ENCODE results near the gene PSMD13. TPM values are rescaled to one million over a fixed set of nuclear protein-coding genes. Genes with fewer than 3 reads are reported as not detected.

PSMD13 gene
- total RNA-seq, 5 donors from 2014 or later (not counting 1 experiment from before 2014, with no cell fraction given): 74.0 to 115 (median 108) TPM

DNA sequence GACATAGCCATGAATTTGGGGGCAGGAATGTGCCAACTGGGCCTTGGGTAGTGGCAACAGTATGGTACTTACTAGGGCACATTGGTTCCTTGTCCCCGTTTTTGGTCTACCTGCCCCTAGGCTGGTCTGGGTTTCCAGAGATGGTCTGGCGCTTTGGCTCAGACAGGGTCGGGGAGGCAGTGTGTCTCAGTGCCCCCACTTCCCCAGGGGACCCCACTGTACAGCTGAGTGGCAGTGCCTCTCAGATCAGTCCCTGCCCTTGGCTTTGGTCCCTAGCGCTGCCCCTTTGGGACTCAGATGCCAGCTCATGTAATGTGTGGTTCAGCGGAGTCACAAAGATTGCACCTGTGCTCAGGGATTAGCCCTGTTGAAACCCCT lies 26.0 kb upstream of the PSMD13 start:
- peaks cover 12 to 45% of the 10 kb centered on the region in 2 experiments for H3K4me1 ChIP-seq (ENCODE audit: control insufficient read depth in 1 of 2, extremely low read depth in 1 of 2, insufficient read depth in 2 of 2, low read length in 2 of 2)
- H3K27ac ChIP-seq (ENCODE audit: low read length): no peak overlapping the region
- POLR2A ChIA-PET: no interaction called here
- H3K9me3 Mint-ChIP-seq: no peaks in the 10 kb centered on the region
- H3K36me3 Mint-ChIP-seq: peaks cover 27% of the 10 kb centered on the region
- no peak overlapping the region for H3K4me3 ChIP-seq (ENCODE audit: control insufficient read depth in 1 of 2, extremely low read depth in 1 of 2, low read length in 1 of 2)
- no peaks in the 10 kb centered on the region for H3K9me3 ChIP-seq
- ATAC-seq (replicated peaks in 1 of 4) (no peak), DNase-seq (no peak)
- H3K4me1 Mint-ChIP-seq: peaks cover 23 to 37% (median 30%) of the 10 kb centered on the region in 3 donors
- CTCF ChIA-PET: no interaction called here
- H3K36me3 ChIP-seq (ENCODE audit: control insufficient read depth in 2 of 2, extremely low read depth in 1 of 2, insufficient read depth in 1 of 2, low read length in 1 of 2): peaks cover 19 to 60% of the 10 kb centered on the region in 2 donors
- H3K27me3 ChIP-seq (replicated peaks in 1 of 2; ENCODE audit: control insufficient read depth in 2 of 2, extremely low read depth in 1 of 2, insufficient read depth in 2 of 2, low read length in 1 of 2): no peaks in the 10 kb centered on the region
- H3K4me3 Mint-ChIP-seq: peak overlapping the region in 2 of 3 donors; percentile 85 to 99
- H3K27ac Mint-ChIP-seq: peak overlapping the region in 1 of 2 donors; percentile 61
- no peaks in the 10 kb centered on the region for H3K27me3 Mint-ChIP-seq
- 96% methylated on average over 4 of the region's 5 CpGs for WGBS (ENCODE audit: insufficient coverage)

DNA sequence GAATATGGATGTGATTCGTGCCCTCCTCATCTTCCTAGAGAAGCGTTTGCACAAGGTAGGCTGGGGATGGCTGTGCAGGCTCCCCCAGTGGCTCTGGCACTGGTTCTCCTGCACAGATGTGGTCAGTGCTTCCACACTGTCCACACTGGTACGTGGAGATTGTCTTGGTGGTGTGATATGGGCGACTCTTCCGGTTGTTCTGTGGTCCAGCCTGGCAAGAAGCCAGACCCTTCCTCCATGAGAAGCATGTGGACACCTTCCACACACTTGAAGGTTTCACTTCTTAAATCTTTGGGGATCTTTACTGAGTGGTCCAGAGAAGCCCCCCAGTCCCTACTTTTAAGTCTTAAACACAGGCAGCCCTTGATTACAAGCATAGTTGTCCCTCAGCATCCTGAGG lies 25.5 kb upstream of the PSMD13 start:
- H3K4me1 Mint-ChIP-seq: peaks cover 18 to 32% (median 25%) of the 10 kb centered on the region in 3 donors
- no peak for ATAC-seq (replicated peaks in 1 of 4)
- H3K36me3 Mint-ChIP-seq: peaks cover 27% of the 10 kb centered on the region
- no peak for DNase-seq
- WGBS (ENCODE audit: insufficient coverage): 93% methylated on average over 4 of the region's 5 CpGs
- peak overlapping the region; percentile 6 to 85 (median 41) for H3K4me3 Mint-ChIP-seq
- Histone ChIP-seq H3K27me3 (replicated peaks in 1 of 2; ENCODE audit: control insufficient read depth in 2 of 2, extremely low read depth in 1 of 2, insufficient read depth in 2 of 2, low read length in 1 of 2) (no peaks in the 10 kb centered on the region), H3K9me3 (no peaks in the 10 kb centered on the region), H3K4me1 (ENCODE audit: control insufficient read depth in 1 of 2, extremely low read depth in 1 of 2, insufficient read depth in 2 of 2, low read length in 2 of 2) (peaks cover 8 to 40% of the 10 kb centered on the region in 2 experiments), H3K36me3 (ENCODE audit: control insufficient read depth in 2 of 2, extremely low read depth in 1 of 2, insufficient read depth in 1 of 2, low read length in 1 of 2) (peaks cover 19 to 64% of the 10 kb centered on the region in 2 donors), H3K4me3 (ENCODE audit: control insufficient read depth in 1 of 2, extremely low read depth in 1 of 2, low read length in 1 of 2) (no peak overlapping the region), H3K27ac (ENCODE audit: low read length) (no peak overlapping the region)
- ChIA-PET CTCF (no interaction called here), POLR2A (no interaction called here)
- H3K27me3 Mint-ChIP-seq: no peaks in the 10 kb centered on the region
- peak overlapping the region in 1 of 2 donors; percentile 61 for H3K27ac Mint-ChIP-seq
- no peaks in the 10 kb centered on the region for H3K9me3 Mint-ChIP-seq

DNA sequence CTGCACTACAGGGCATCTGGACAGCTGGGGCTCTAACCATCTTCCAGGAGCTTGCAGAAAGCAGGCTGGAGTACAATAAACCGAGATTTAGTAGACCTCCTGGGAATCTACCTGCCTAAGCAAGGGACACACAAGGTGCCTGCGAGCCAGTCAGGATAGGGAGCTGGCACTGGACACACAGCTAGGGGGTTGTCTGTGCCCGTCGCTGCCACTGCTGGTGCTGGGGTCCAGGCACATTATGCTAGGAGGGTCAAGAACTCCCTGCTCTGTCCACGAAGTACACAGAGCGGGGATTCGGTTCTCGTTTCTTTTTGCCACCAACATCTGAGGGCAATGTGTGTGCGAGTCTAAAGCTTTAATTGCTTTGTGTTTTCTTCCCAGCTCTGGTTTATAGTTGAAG lies 25.0 kb upstream of the PSMD13 start:
- Histone ChIP-seq H3K4me1 (ENCODE audit: control insufficient read depth in 1 of 2, extremely low read depth in 1 of 2, insufficient read depth in 2 of 2, low read length in 2 of 2) (peaks cover 7 to 35% of the 10 kb centered on the region in 2 experiments), H3K4me3 (ENCODE audit: control insufficient read depth in 1 of 2, extremely low read depth in 1 of 2, low read length in 1 of 2) (no peak overlapping the region), H3K27me3 (replicated peaks in 1 of 2; ENCODE audit: control insufficient read depth in 2 of 2, extremely low read depth in 1 of 2, insufficient read depth in 2 of 2, low read length in 1 of 2) (no peaks in the 10 kb centered on the region), H3K27ac (ENCODE audit: low read length) (no peak overlapping the region), H3K9me3 (no peaks in the 10 kb centered on the region), H3K36me3 (ENCODE audit: control insufficient read depth in 2 of 2, extremely low read depth in 1 of 2, insufficient read depth in 1 of 2, low read length in 1 of 2) (peaks cover 19 to 67% of the 10 kb centered on the region in 2 donors)
- POLR2A ChIA-PET: no interaction called here
- 96% methylated on average over 4 of the region's 9 CpGs for WGBS (ENCODE audit: insufficient coverage)
- Mint-ChIP-seq H3K27me3 (no peaks in the 10 kb centered on the region), H3K36me3 (peaks cover 27% of the 10 kb centered on the region), H3K27ac (peak overlapping the region in 1 of 2 donors; percentile 61), H3K4me1 (peaks cover 14 to 32% (median 24%) of the 10 kb centered on the region in 3 donors), H3K4me3 (peak overlapping the region in 2 of 3 donors; percentile 41 to 85), H3K9me3 (no peaks in the 10 kb centered on the region)
- DNase-seq (no peak), ATAC-seq (replicated peaks in 1 of 4) (no peak)
- CTCF ChIA-PET: no interaction called here

DNA sequence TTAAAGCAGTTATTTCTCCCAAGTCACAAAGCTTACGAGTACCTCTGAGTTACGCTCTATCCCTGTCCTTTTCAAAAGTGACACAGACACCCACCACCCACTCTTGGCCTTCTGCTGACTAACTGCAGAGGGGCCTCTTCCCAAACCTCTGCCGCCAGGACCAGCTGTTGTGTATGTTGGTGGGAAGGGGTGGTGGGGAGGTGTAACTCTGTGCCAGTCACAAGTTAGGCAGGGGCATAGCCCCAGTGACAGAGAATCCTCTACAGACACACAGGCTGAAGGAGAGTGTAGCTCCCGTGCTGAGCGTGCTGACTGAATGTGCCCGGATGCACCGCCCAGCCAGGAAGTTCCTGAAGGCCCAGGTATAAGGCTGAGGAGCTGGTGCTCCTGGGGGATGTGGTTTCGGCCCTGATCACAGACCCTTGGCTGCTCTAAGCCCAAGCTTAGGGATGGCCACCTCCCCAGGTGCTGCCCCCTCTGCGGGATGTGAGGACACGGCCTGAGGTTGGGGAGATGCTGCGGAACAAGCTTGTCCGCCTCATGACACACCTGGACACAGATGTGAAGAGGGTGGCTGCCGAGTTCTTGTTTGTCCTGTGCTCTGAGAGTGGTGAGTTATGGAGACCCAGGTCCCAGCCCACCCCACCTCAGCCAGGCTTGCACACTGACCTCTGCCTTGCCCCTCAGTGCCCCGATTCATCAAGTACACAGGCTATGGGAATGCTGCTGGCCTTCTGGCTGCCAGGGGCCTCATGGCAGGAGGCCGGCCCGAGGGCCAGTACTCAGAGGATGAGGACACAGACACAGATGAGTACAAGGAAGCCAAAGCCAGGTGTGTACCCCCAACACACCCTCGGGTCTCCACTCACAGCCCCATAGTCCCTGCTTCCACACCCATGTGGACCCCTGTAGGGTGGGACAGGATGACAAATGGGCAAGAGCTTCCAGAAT lies 24.4 kb upstream of the PSMD13 start:
- Histone ChIP-seq H3K36me3 (ENCODE audit: control insufficient read depth in 2 of 2, extremely low read depth in 1 of 2, insufficient read depth in 1 of 2, low read length in 1 of 2) (peaks cover 19 to 67% of the 10 kb centered on the region in 2 donors), H3K4me3 (ENCODE audit: control insufficient read depth in 1 of 2, extremely low read depth in 1 of 2, low read length in 1 of 2) (no peak overlapping the region), H3K9me3 (no peaks in the 10 kb centered on the region), H3K4me1 (ENCODE audit: control insufficient read depth in 1 of 2, extremely low read depth in 1 of 2, insufficient read depth in 2 of 2, low read length in 2 of 2) (peaks cover 7 to 34% of the 10 kb centered on the region in 2 experiments), H3K27me3 (replicated peaks in 1 of 2; ENCODE audit: control insufficient read depth in 2 of 2, extremely low read depth in 1 of 2, insufficient read depth in 2 of 2, low read length in 1 of 2) (no peaks in the 10 kb centered on the region), H3K27ac (ENCODE audit: low read length) (no peak overlapping the region)
- ChIA-PET POLR2A (no interaction called here), CTCF (no interaction called here)
- no peak overlapping the region for H3K4me3 Mint-ChIP-seq
- H3K27me3 Mint-ChIP-seq: no peaks in the 10 kb centered on the region
- ATAC-seq (replicated peaks in 1 of 4) (no peak), DNase-seq (no peak)
- 100% methylated on average over 6 of the region's 17 CpGs for WGBS (ENCODE audit: insufficient coverage)
- H3K9me3 Mint-ChIP-seq: no peaks in the 10 kb centered on the region
- H3K36me3 Mint-ChIP-seq: peaks cover 27% of the 10 kb centered on the region
- peaks cover 14 to 30% (median 24%) of the 10 kb centered on the region in 3 donors for H3K4me1 Mint-ChIP-seq
- peak overlapping the region in 1 of 2 donors; percentile 31 for H3K27ac Mint-ChIP-seq

DNA sequence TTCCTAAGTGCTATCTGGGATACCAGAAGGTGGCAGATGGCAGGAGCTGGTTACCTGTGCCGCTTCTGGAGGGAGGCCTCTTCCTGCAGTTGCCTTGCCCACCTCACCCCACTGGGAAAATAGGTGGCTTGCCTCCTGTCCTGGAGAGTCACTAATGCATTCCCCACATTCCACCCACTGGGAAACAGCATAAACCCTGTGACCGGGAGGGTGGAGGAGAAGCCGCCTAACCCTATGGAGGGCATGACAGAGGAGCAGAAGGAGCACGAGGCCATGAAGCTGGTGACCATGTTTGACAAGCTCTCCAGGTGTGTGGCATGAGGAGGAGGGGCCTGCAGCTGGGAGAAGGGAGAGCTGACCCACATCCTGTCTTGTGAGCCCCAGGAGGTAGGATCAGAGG lies 23.7 kb upstream of the PSMD13 start:
- peaks cover 14 to 31% (median 21%) of the 10 kb centered on the region in 3 donors for H3K4me1 Mint-ChIP-seq
- 57% methylated on average over 1 of the region's 4 CpGs for WGBS (ENCODE audit: insufficient coverage)
- CTCF ChIA-PET: no interaction called here
- no peaks in the 10 kb centered on the region for H3K9me3 ChIP-seq
- POLR2A ChIA-PET: no interaction called here
- peaks cover 19 to 67% of the 10 kb centered on the region in 2 donors for H3K36me3 ChIP-seq (ENCODE audit: control insufficient read depth in 2 of 2, extremely low read depth in 1 of 2, insufficient read depth in 1 of 2, low read length in 1 of 2)
- no peaks in the 10 kb centered on the region for H3K27me3 Mint-ChIP-seq
- peaks cover 5 to 29% of the 10 kb centered on the region in 2 experiments for H3K4me1 ChIP-seq (ENCODE audit: control insufficient read depth in 1 of 2, extremely low read depth in 1 of 2, insufficient read depth in 2 of 2, low read length in 2 of 2)
- DNase-seq (no peak), ATAC-seq (replicated peaks in 1 of 4) (no peak)
- H3K36me3 Mint-ChIP-seq: peaks cover 27% of the 10 kb centered on the region
- no peaks in the 10 kb centered on the region for H3K27me3 ChIP-seq (replicated peaks in 1 of 2; ENCODE audit: control insufficient read depth in 2 of 2, extremely low read depth in 1 of 2, insufficient read depth in 2 of 2, low read length in 1 of 2)
- no peaks in the 10 kb centered on the region for H3K9me3 Mint-ChIP-seq
- no peak overlapping the region for H3K27ac ChIP-seq (ENCODE audit: low read length)
- no peak overlapping the region for H3K27ac Mint-ChIP-seq
- H3K4me3 Mint-ChIP-seq: no peak overlapping the region
- no peak overlapping the region for H3K4me3 ChIP-seq (ENCODE audit: control insufficient read depth in 1 of 2, extremely low read depth in 1 of 2, low read length in 1 of 2)

DNA sequence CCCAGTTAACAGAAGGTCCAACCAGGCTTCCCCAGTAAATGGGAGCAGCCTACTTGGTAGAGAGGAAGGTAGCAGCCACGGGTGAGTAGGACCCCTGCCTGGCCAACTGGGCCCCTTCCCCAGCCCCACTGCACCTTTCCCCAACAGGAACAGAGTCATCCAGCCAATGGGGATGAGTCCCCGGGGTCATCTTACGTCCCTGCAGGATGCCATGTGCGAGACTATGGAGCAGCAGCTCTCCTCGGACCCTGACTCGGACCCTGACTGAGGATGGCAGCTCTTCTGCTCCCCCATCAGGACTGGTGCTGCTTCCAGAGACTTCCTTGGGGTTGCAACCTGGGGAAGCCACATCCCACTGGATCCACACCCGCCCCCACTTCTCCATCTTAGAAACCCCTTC lies 22.7 kb upstream of the PSMD13 start:
- no peak for DNase-seq

More for the DNA sequence above, 22.7 kb upstream of the PSMD13 start:
- Mint-ChIP-seq H3K4me1 (peaks cover 14 to 31% (median 21%) of the 10 kb centered on the region in 3 donors), H3K9me3 (no peaks in the 10 kb centered on the region), H3K36me3 (peaks cover 28% of the 10 kb centered on the region), H3K27me3 (no peaks in the 10 kb centered on the region), H3K27ac (no peak overlapping the region), H3K4me3 (no peak overlapping the region)
- no peaks in the 10 kb centered on the region for H3K9me3 ChIP-seq
- POLR2A ChIA-PET: no interaction called here
- 95% methylated on average over 5 of the region's 7 CpGs for WGBS (ENCODE audit: insufficient coverage)
- no peak for ATAC-seq (replicated peaks in 1 of 4)
- CTCF ChIA-PET: no interaction called here
- H3K27ac ChIP-seq (ENCODE audit: low read length): no peak overlapping the region
- H3K4me3 ChIP-seq (ENCODE audit: control insufficient read depth in 1 of 2, extremely low read depth in 1 of 2, low read length in 1 of 2): no peak overlapping the region
- peaks cover 22 to 69% of the 10 kb centered on the region in 2 donors for H3K36me3 ChIP-seq (ENCODE audit: control insufficient read depth in 2 of 2, extremely low read depth in 1 of 2, insufficient read depth in 1 of 2, low read length in 1 of 2)
- H3K4me1 ChIP-seq (ENCODE audit: control insufficient read depth in 1 of 2, extremely low read depth in 1 of 2, insufficient read depth in 2 of 2, low read length in 2 of 2): peaks cover 5 to 23% of the 10 kb centered on the region in 2 experiments
- no peaks in the 10 kb centered on the region for H3K27me3 ChIP-seq (replicated peaks in 1 of 2; ENCODE audit: control insufficient read depth in 2 of 2, extremely low read depth in 1 of 2, insufficient read depth in 2 of 2, low read length in 1 of 2)
